GM18498 (cell line): ENCODE data around the gene COX7B.
"Not testable (repeated sequence)": the region's sequence is repeated elsewhere in the genome, so short reads cannot be mapped to it uniquely, and the experiment has no call there.

Experiments
- ATAC-seq: cut with Tn5 transposase; IDR thresholded peaks from one replicate; pipeline ENCODE4 v1.9.1; 2021; ENCODE audit warnings: mild to moderate bottlenecking, moderate library complexity; ENCODE audit not compliant: unreplicated experiment

The COX7B gene

GRCh38 chrX:77899081-77899828 is at the start of gene COX7B:
Gene COX7B (plus strand): TSS chrX:77899468. CDS start chrX:77899554, 86 bp downstream.
- peak; percentile 63 for ATAC-seq

GRCh38 chrX:77875372-77875771 is 23.9 kb upstream of the COX7B start:
- no peak for ATAC-seq

- ATAC-seq = not testable (repeated sequence)
These were observed 17.9 kb upstream of the COX7B start for GRCh38 chrX:77881418-77881817.

- ATAC-seq = no peak
These were observed 6.4 kb upstream of the COX7B start for GRCh38 chrX:77892887-77893286.

- ATAC-seq = no peak
These were observed 5.6 kb upstream of the COX7B start for GRCh38 chrX:77893713-77894112.

GRCh38 chrX:77894921-77895886 is 4.1 kb upstream of the COX7B start, which contains the start of gene MAGT1:
Gene MAGT1 (minus strand): TSS chrX:77895435. CDS start chrX:77895410, 25 bp downstream.
- peak; percentile 93 for ATAC-seq

GRCh38 chrX:77900688-77901087 is 1.4 kb downstream of the COX7B start:
- no peak for ATAC-seq

GRCh38 chrX:77901506-77901905 is 2.2 kb downstream of the COX7B start:
- no peak for ATAC-seq

GRCh38 chrX:77910108-77910840 is 11.0 kb downstream of the COX7B start, which contains the start of gene ATP7A:
Gene ATP7A (plus strand): TSS chrX:77910693. CDS start chrX:77971642, 60,949 bp downstream.
- peak; percentile 96 for ATAC-seq

GRCh38 chrX:77917294-77917933 is 18.1 kb downstream of the COX7B start:
- peak; percentile 66 for ATAC-seq

GRCh38 chrX:77918568-77918967 is 19.3 kb downstream of the COX7B start:
- no peak for ATAC-seq

- ATAC-seq = not testable (repeated sequence)
These were observed 20.1 kb downstream of the COX7B start for GRCh38 chrX:77919370-77919769.

- ATAC-seq = no peak
These were observed 23.5 kb downstream of the COX7B start for GRCh38 chrX:77922787-77923186.

- ATAC-seq = no peak
These were observed 25.1 kb downstream of the COX7B start for GRCh38 chrX:77924320-77924859.

- peak; percentile 55 for ATAC-seq
These were observed 26.5 kb downstream of the COX7B start for GRCh38 chrX:77925764-77926163.

GRCh38 chrX:77930581-77930980 is 31.3 kb downstream of the COX7B start:
- ATAC-seq = no peak

GRCh38 chrX:77935886-77936285 is 36.6 kb downstream of the COX7B start:
- ATAC-seq = no peak

GRCh38 chrX:77936299-77936698 is 37.0 kb downstream of the COX7B start:
- no peak for ATAC-seq

- no peak for ATAC-seq
These were observed 38.0 kb downstream of the COX7B start for GRCh38 chrX:77937291-77937690.

GRCh38 chrX:77938083-77938680 is 38.9 kb downstream of the COX7B start:
- no peak for ATAC-seq
